Gastrocnemius medialis (tissue), 4 donors: ENCODE data around the gene NUDT14.

Experiments used
- POLR2A ChIP-seq, 2 donors: fragments of 450-650 bp; IDR thresholded peaks; one replicate each; pipeline ENCODE4 v1.6.1; 2017; ENCODE audit warnings: antibody characterized with exemption in 2 of 2, mild to moderate bottlenecking in 2 of 2, moderate library complexity in 2 of 2
- TF ChIP-seq, protein P1 (sequence below), 5 experiments: fragments of 450-650 bp in 3 of 5; fragments of 200-600 bp in 2 of 5; sonication (generic) in 2 of 5; IDR thresholded peaks in 4 of 5; conservative IDR thresholded peaks in 1 of 5; 1 replicate in 4 of 5; 2 replicates in 1 of 5; pipeline ENCODE4 v1.5.1; 2016 to 2019; ENCODE audit warnings: antibody characterized with exemption in 5 of 5, mild to moderate bottlenecking in 3 of 5, moderate library complexity in 3 of 5

- no peak for TF ChIP-seq POLR2A (IDR thresholded peaks at IDR 0.05)
- TF ChIP-seq, protein P1, sequence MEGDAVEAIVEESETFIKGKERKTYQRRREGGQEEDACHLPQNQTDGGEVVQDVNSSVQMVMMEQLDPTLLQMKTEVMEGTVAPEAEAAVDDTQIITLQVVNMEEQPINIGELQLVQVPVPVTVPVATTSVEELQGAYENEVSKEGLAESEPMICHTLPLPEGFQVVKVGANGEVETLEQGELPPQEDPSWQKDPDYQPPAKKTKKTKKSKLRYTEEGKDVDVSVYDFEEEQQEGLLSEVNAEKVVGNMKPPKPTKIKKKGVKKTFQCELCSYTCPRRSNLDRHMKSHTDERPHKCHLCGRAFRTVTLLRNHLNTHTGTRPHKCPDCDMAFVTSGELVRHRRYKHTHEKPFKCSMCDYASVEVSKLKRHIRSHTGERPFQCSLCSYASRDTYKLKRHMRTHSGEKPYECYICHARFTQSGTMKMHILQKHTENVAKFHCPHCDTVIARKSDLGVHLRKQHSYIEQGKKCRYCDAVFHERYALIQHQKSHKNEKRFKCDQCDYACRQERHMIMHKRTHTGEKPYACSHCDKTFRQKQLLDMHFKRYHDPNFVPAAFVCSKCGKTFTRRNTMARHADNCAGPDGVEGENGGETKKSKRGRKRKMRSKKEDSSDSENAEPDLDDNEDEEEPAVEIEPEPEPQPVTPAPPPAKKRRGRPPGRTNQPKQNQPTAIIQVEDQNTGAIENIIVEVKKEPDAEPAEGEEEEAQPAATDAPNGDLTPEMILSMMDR (IDR thresholded peaks at IDR 0.05 in 4 of 5, conservative IDR thresholded peaks at IDR 0.05 in 1 of 5), result no peak
Observed at GRCh38 chr14:105138551-105139111, 42.5 kb downstream of the NUDT14 start.
